OCI-LY3 (cell line): ENCODE data around the gene EDA.

ENCODE experiments used
- H2AFZ ChIP-seq: fragments of 200-600, 300-600 bp; shearing (Covaris generic); 2 replicates; pipeline ENCODE4 v1.6.0; 2014; ENCODE audit warnings: antibody characterized with exemption, low read depth, low read length
- H3K27ac ChIP-seq: fragments of 200-600, 300-600 bp; sonication (generic); 2 replicates; pipeline ENCODE4 v1.5.1; 2014; ENCODE audit warnings: mild to moderate bottlenecking, low read length, moderate library complexity, mixed read lengths
- H3K27me3 ChIP-seq: fragments of 200-600, 300-600 bp; sonication (generic); 2 replicates; pipeline ENCODE4 v1.6.1; 2014; ENCODE audit warnings: low read depth, low read length, mixed read lengths
- H3K36me3 ChIP-seq: fragments of 200-600, 300-600 bp; sonication (generic); replicated peaks from 2 replicates; pipeline ENCODE3; 2014; ENCODE audit warnings: low read depth, low read length, mixed read lengths
- H3K4me1 ChIP-seq: fragments of 300-600, 200-600 bp; sonication (generic); 2 replicates; pipeline ENCODE4 v1.6.1; 2014; ENCODE audit warnings: low read length, mixed read lengths
- H3K4me2 ChIP-seq: fragments of 200-600, 300-600 bp; sonication (generic); 2 replicates; pipeline ENCODE4 v1.6.1; 2014; ENCODE audit warnings: low read length, mixed read lengths
- H3K4me3 ChIP-seq: fragments of 300-600, 200-600 bp; sonication (generic); 2 replicates; pipeline ENCODE4 v1.5.1; 2014; ENCODE audit warnings: antibody characterized with exemption, mild to moderate bottlenecking, low read length, moderate library complexity
- H3K79me2 ChIP-seq: fragments of 300-600, 200-600 bp; shearing (Covaris generic); 2 replicates; pipeline ENCODE4 v1.6.1; 2014; ENCODE audit warnings: mild to moderate bottlenecking, low read length, mixed read lengths
- H3K9ac ChIP-seq: fragments of 300-600, 200-600 bp; shearing (Covaris generic); 2 replicates; pipeline ENCODE4 v1.6.0; 2014; ENCODE audit warnings: mild to moderate bottlenecking, low read length, moderate library complexity
- H3K9me3 ChIP-seq: fragments of 200-600, 300-600 bp; shearing (Covaris generic); 2 replicates; pipeline ENCODE4 v1.6.1; 2014; ENCODE audit warnings: low read length, mixed read lengths; ENCODE audit not compliant: insufficient read depth
- H4K20me1 ChIP-seq: fragments of 200-600, 300-600 bp; sonication (generic); 2 replicates; pipeline ENCODE4 v1.6.1; 2016; ENCODE audit warnings: low read length, mixed read lengths; ENCODE audit not compliant: insufficient read depth
- CTCF ChIP-seq: fragments of 200-600, 300-600 bp; sonication (generic); IDR thresholded peaks from 2 replicates; pipeline ENCODE4 v1.5.1; 2014; ENCODE audit warnings: antibody characterized with exemption, low read length, low read depth
- EZH2phosphoT487 ChIP-seq: fragments of 200-600 bp; shearing (Covaris generic); IDR thresholded peaks from 2 replicates; pipeline ENCODE4 v1.6.1; 2018; ENCODE audit warnings: antibody characterized with exemption, mixed run types, low read depth

The EDA gene

DNA sequence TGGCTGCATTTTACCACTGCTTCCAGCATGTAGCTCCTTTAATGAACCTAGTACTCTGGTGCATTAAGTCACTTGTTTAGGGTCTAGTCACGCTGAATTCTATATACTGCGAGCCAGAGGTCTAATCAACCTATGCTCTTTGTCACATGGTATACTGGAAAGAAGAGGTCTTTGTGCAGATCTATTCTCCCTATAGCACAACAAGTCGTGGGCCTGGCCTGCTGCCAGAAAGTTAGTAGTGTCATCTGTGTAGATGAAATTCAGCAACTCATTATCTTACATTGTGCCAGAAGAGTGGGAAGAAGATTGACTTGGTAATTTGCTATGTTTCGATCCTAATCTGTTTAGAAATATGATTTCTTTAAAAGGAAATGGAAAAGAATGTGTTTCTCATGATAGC, 353.0 kb downstream of the EDA start:
- no peaks in the 10 kb centered on the region for H3K9me3 ChIP-seq
- no peaks in the 10 kb centered on the region for H3K4me1 ChIP-seq
- H3K79me2 ChIP-seq, result no peaks in the 10 kb centered on the region
- TF ChIP-seq CTCF (no peak), EZH2phosphoT487 (no peak)
- H3K4me2 ChIP-seq, result no peak overlapping the region
- H3K9ac ChIP-seq, result no peak overlapping the region
- no peak overlapping the region for H3K4me3 ChIP-seq
- no peak overlapping the region for H3K27ac ChIP-seq
- no peaks in the 10 kb centered on the region for H3K36me3 ChIP-seq
- H4K20me1 ChIP-seq, result no peaks in the 10 kb centered on the region
- no peaks in the 10 kb centered on the region for H3K27me3 ChIP-seq
- H2AFZ ChIP-seq, result no peak overlapping the region

DNA sequence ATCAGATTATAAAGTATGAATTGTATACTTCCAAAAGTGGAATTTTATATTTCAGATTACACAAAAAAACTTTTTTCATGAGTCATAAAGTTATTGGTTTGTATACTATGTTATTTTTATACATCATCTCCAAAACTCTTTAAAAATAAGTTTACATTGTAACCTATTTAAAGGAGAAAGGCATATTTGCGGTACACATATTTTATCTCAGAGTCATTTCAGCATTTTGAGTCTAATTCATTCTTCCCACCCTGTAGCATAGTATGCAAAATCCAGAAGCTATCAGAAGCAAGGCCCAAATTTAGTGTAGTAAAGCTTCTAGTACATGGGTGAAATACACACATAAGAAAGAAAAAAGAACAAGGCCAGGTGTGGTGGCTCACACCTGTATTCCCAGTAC, 353.5 kb downstream of the EDA start:
- TF ChIP-seq CTCF (no peak), EZH2phosphoT487 (no peak)
- H3K79me2 ChIP-seq, result no peaks in the 10 kb centered on the region
- no peak overlapping the region for H3K4me3 ChIP-seq
- no peaks in the 10 kb centered on the region for H3K36me3 ChIP-seq
- no peak overlapping the region for H3K27ac ChIP-seq
- H3K9me3 ChIP-seq, result no peaks in the 10 kb centered on the region
- H4K20me1 ChIP-seq, result no peaks in the 10 kb centered on the region
- H3K4me1 ChIP-seq, result no peaks in the 10 kb centered on the region
- no peak overlapping the region for H3K4me2 ChIP-seq
- H3K9ac ChIP-seq, result no peak overlapping the region
- H3K27me3 ChIP-seq, result no peaks in the 10 kb centered on the region
- H2AFZ ChIP-seq, result no peak overlapping the region

GRCh38 chrX:69987691-69988090, 371.8 kb downstream of the EDA start:
- no peaks in the 10 kb centered on the region for H3K79me2 ChIP-seq
- no peaks in the 10 kb centered on the region for H3K27me3 ChIP-seq
- no peak overlapping the region for H3K27ac ChIP-seq
- H4K20me1 ChIP-seq, result no peaks in the 10 kb centered on the region
- H3K4me3 ChIP-seq, result no peak overlapping the region
- no peaks in the 10 kb centered on the region for H3K4me1 ChIP-seq
- no peak overlapping the region for H2AFZ ChIP-seq
- H3K36me3 ChIP-seq, result no peaks in the 10 kb centered on the region
- TF ChIP-seq CTCF, result no peak
- no peak for TF ChIP-seq EZH2phosphoT487
- no peaks in the 10 kb centered on the region for H3K9me3 ChIP-seq
- H3K9ac ChIP-seq, result no peak overlapping the region
- no peak overlapping the region for H3K4me2 ChIP-seq

GRCh38 chrX:69988955-69989394, 373.1 kb downstream of the EDA start:
- Histone ChIP-seq H3K9ac (no peak overlapping the region), H3K4me2 (no peak overlapping the region)
- no peak for TF ChIP-seq EZH2phosphoT487
- no peak for TF ChIP-seq CTCF

More at GRCh38 chrX:69988955-69989394, 373.1 kb downstream of the EDA start:
- Histone ChIP-seq H3K9me3 (no peaks in the 10 kb centered on the region), H3K27me3 (no peaks in the 10 kb centered on the region), H3K4me3 (no peak overlapping the region), H2AFZ (no peak overlapping the region), H3K27ac (no peak overlapping the region), H4K20me1 (no peaks in the 10 kb centered on the region), H3K4me1 (no peaks in the 10 kb centered on the region), H3K79me2 (no peaks in the 10 kb centered on the region), H3K36me3 (no peaks in the 10 kb centered on the region)
